Type B pancreatic cell (in vitro differentiated cells): ENCODE data around the gene MPO. TPM values are rescaled to one million over a fixed set of nuclear protein-coding genes. Genes with fewer than 3 reads are reported as not detected.

Experiments
- DNase-seq: peaks from one replicate; pipeline ENCODE4 v3.0.0; 2021; ENCODE audit warnings: mixed read lengths; ENCODE audit not compliant: unreplicated experiment; ENCODE audit errors: extremely low spot score
- H3K27ac Mint-ChIP-seq: 2 replicates; pipeline ENCODE4 v1.8.0; 2021; ENCODE audit warnings: mild to moderate bottlenecking, mixed read lengths
- H3K27me3 Mint-ChIP-seq: 2 replicates; pipeline ENCODE4 v1.8.0; 2021; ENCODE audit warnings: mixed read lengths
- H3K36me3 Mint-ChIP-seq: 2 replicates; pipeline ENCODE4 v1.8.0; 2021; ENCODE audit warnings: mixed read lengths
- H3K4me1 Mint-ChIP-seq: one replicate; pipeline ENCODE4 v1.8.0; 2021; ENCODE audit warnings: mixed read lengths; ENCODE audit not compliant: unreplicated experiment
- H3K4me3 Mint-ChIP-seq: 2 replicates; pipeline ENCODE4 v1.8.0; 2021; ENCODE audit warnings: mild to moderate bottlenecking, mixed read lengths
- H3K9me3 Mint-ChIP-seq: 2 replicates; pipeline ENCODE4 v1.8.0; 2021; ENCODE audit warnings: mixed read lengths
- total RNA-seq: library from RNA; stranded (reverse); gene quantifications from 2 replicates; pipeline ENCODE4 v1.2.1, GENCODE V29; 2021; ENCODE audit warnings: low replicate concordance
- TF ChIP-seq, protein P1 (sequence below): fragments of 200-600 bp; sonication (generic); conservative IDR thresholded peaks from 2 replicates; pipeline ENCODE4 v1.5.0; 2021; ENCODE audit warnings: antibody characterized with exemption, mild to moderate bottlenecking

The MPO gene
- total RNA-seq, 1 donor from 2014 or later, result not detected

DNA sequence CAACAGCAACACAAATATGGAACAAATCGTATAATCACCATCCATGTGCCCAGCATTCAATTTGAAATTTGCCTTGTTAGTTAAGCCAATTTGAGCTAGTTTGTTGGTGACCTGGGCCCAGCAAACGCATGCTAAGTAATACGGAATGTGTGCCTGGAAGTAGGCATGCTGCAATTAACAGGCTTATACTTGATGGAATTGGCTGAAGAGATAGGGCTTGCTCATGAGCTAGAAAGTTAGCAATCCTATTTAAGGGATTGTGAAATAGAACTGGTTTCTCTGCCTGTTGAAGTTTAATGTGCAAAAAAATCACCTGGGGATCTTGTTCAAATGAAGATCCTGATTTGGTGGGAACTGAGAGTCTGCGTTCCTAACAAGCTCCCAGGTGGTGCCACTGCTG, 50.9 kb downstream of the MPO start:
- Mint-ChIP-seq H3K36me3 (no peaks in the 10 kb centered on the region), H3K27me3 (peaks cover 81% of the 10 kb centered on the region), H3K4me3 (no peak overlapping the region), H3K4me1 (no peaks in the 10 kb centered on the region), H3K27ac (no peak overlapping the region), H3K9me3 (no peaks in the 10 kb centered on the region)
- TF ChIP-seq, protein P1, sequence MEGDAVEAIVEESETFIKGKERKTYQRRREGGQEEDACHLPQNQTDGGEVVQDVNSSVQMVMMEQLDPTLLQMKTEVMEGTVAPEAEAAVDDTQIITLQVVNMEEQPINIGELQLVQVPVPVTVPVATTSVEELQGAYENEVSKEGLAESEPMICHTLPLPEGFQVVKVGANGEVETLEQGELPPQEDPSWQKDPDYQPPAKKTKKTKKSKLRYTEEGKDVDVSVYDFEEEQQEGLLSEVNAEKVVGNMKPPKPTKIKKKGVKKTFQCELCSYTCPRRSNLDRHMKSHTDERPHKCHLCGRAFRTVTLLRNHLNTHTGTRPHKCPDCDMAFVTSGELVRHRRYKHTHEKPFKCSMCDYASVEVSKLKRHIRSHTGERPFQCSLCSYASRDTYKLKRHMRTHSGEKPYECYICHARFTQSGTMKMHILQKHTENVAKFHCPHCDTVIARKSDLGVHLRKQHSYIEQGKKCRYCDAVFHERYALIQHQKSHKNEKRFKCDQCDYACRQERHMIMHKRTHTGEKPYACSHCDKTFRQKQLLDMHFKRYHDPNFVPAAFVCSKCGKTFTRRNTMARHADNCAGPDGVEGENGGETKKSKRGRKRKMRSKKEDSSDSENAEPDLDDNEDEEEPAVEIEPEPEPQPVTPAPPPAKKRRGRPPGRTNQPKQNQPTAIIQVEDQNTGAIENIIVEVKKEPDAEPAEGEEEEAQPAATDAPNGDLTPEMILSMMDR, result no peak
- DNase-seq, result no peak

DNA sequence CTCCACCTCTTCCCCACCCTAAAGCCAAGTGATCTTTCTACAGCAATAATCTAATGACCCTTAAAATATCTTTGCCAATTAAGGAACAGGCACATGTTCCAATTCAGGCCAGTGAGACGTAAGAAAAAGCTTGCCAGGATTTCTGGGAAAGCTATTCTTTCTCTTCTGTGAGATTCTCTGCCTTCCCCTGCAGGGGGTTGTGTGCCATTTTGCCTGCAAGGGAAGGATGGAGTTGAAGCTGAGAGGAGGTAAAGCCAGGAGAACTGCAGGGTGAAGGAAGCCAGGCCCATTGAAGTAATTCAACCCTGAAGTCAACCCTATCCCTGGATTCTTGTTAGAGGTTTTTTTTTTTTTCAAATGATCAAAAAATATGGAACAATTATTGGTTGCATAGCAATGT, 51.4 kb downstream of the MPO start:
- H3K27me3 Mint-ChIP-seq, result peaks cover 79% of the 10 kb centered on the region
- no peaks in the 10 kb centered on the region for H3K9me3 Mint-ChIP-seq
- H3K36me3 Mint-ChIP-seq, result no peaks in the 10 kb centered on the region
- DNase-seq, result no peak
- no peak overlapping the region for H3K4me3 Mint-ChIP-seq
- TF ChIP-seq, protein P1, result no peak
- H3K27ac Mint-ChIP-seq, result no peak overlapping the region
- no peaks in the 10 kb centered on the region for H3K4me1 Mint-ChIP-seq

GRCh38 chr17:58228679-58229078, 52.1 kb downstream of the MPO start:
- no peaks in the 10 kb centered on the region for H3K9me3 Mint-ChIP-seq
- H3K4me1 Mint-ChIP-seq, result no peaks in the 10 kb centered on the region
- no peak overlapping the region for H3K4me3 Mint-ChIP-seq
- H3K27ac Mint-ChIP-seq, result no peak overlapping the region
- no peaks in the 10 kb centered on the region for H3K36me3 Mint-ChIP-seq
- TF ChIP-seq, protein P1, result no peak
- DNase-seq, result no peak
- peaks cover 75% of the 10 kb centered on the region for H3K27me3 Mint-ChIP-seq

DNA sequence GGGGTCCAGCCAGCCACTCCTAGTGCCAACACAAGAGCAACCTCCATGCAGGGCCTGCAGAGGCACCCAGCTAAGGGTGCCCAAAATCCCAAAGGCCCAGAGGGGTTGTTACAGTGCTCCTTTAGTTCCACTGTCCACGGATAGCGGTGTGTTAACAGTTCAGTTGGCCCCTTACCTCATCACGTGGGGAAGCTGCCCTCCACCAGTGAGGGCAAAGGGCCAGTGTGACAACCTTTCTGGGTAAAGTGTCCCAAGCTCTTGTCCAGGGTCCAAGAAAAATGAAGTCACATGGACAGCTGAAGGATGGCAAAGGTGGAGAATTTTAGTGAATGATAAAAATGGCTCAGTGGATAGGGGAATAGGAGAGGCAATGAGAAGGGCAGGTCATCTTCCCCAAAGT, 53.0 kb downstream of the MPO start:
- no peak overlapping the region for H3K4me3 Mint-ChIP-seq
- no peak for DNase-seq
- H3K9me3 Mint-ChIP-seq, result no peaks in the 10 kb centered on the region
- H3K4me1 Mint-ChIP-seq, result no peaks in the 10 kb centered on the region
- H3K36me3 Mint-ChIP-seq, result no peaks in the 10 kb centered on the region
- H3K27me3 Mint-ChIP-seq, result peaks cover 74% of the 10 kb centered on the region
- H3K27ac Mint-ChIP-seq, result no peak overlapping the region
- TF ChIP-seq, protein P1, result no peak

DNA sequence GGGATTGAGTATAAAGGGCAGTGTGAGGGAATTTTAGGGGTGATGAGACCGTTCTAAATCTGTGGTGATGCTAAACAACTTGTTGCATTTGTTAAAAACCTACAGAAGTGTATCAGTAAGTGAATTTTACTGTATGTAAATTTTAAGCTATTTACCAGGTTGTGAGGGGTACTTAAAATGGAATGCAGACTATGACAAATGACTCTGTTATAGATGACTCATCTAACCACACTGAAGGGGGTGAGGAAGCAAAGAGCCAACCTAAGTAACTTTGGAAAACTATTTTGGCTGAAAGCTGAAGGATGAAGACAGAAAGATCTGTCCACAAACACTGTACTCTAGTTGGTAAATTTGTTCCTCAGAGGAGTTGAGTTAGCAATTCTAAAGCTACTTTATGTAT, 56.4 kb downstream of the MPO start:
- Mint-ChIP-seq H3K4me1 (peaks cover 3% of the 10 kb centered on the region), H3K4me3 (no peak overlapping the region), H3K27ac (no peak overlapping the region), H3K9me3 (no peaks in the 10 kb centered on the region), H3K36me3 (no peaks in the 10 kb centered on the region), H3K27me3 (peaks cover 65% of the 10 kb centered on the region)
- TF ChIP-seq, protein P1, result no peak
- no peak for DNase-seq

Other genes starting within 250 kb of the MPO start
- gene DYNLL2, start 197.5 kb downstream of the MPO start, total RNA-seq, result 41.6 and 42.5 TPM in 2 replicates
- not detected in 2 replicates for gene OR4D1, start 132.6 kb downstream of the MPO start, total RNA-seq
- gene OR4D2, start 114.0 kb downstream of the MPO start, total RNA-seq, result not detected in 2 replicates
- not detected in 2 replicates for gene EPX, start 88.2 kb downstream of the MPO start, total RNA-seq
- gene MKS1, start 61.7 kb downstream of the MPO start, total RNA-seq, result 21.9 and 33.2 TPM in 2 replicates
- not detected in 2 replicates for gene LPO, start 42.4 kb downstream of the MPO start, total RNA-seq
- gene TSPOAP1, start 47.9 kb upstream of the MPO start, total RNA-seq, result 9.7 and 18.4 TPM in 2 replicates
- gene SUPT4H1, start 71.3 kb upstream of the MPO start, total RNA-seq, result 75.7 and 82.9 TPM in 2 replicates
- 14.0 and 21.8 TPM in 2 replicates for gene RNF43, start 136.6 kb upstream of the MPO start, total RNA-seq
- 0.10 TPM in 1 of 2 replicates, not detected in the other for gene HSF5, start 207.5 kb upstream of the MPO start, total RNA-seq
- gene MTMR4, start 233.7 kb upstream of the MPO start, total RNA-seq, result 62.2 and 76.5 TPM in 2 replicates